Activated CD4-positive, CD25-positive, alpha-beta regulatory T cell (primary cell): ENCODE results near the gene SHROOM1.
"Not testable (repeated sequence)": the region's sequence is repeated elsewhere in the genome, so short reads cannot be mapped to it uniquely, and the experiment has no call there.

ENCODE experiments used
- DNase-seq, 4 experiments: peaks; one replicate each; lab custom pipeline; 2025; lab: John Stamatoyannopoulos, UW

The SHROOM1 gene

GRCh38 chr5:132830436-132831094 lies at the start of gene SHROOM1:
Gene SHROOM1 (minus strand): TSS chr5:132830647. CDS start chr5:132826140, 4,507 bp downstream.
- DNase-seq = no peak

- DNase-seq = no peak
Measured at GRCh38 chr5:132877938-132878337, 47.5 kb upstream of the SHROOM1 start.

GRCh38 chr5:132877466-132877865 lies 47.0 kb upstream of the SHROOM1 start:
- DNase-seq = no peak

GRCh38 chr5:132876020-132876759 lies 45.7 kb upstream of the SHROOM1 start:
- DNase-seq = no peak

- no peak for DNase-seq
Measured at GRCh38 chr5:132873930-132874271, 43.5 kb upstream of the SHROOM1 start.

- no peak for DNase-seq
Measured at GRCh38 chr5:132873119-132873929, 42.9 kb upstream of the SHROOM1 start, which contains the start of gene LEAP2. Gene LEAP2 (plus strand): TSS chr5:132873668. CDS start chr5:132873695, 27 bp downstream.

- DNase-seq = no peak
Measured at GRCh38 chr5:132872788-132873118, 42.3 kb upstream of the SHROOM1 start.

- DNase-seq = no peak
Measured at GRCh38 chr5:132871459-132872284, 41.2 kb upstream of the SHROOM1 start.

GRCh38 chr5:132870801-132871200 lies 40.4 kb upstream of the SHROOM1 start:
- DNase-seq = no peak

- DNase-seq = no peak
Measured at GRCh38 chr5:132868754-132869153, 38.3 kb upstream of the SHROOM1 start.

- no peak for DNase-seq
Measured at GRCh38 chr5:132867046-132867451, 36.6 kb upstream of the SHROOM1 start.

- peak; percentile 69 to 84 (median 76) for DNase-seq
Measured at GRCh38 chr5:132866342-132867045, 36.0 kb upstream of the SHROOM1 start, which contains the start of the genes GDF9 and UQCRQ. Gene GDF9 (minus strand): TSS chr5:132866469. CDS start chr5:132864533, 1,936 bp downstream. Gene UQCRQ (plus strand): TSS chr5:132866642. CDS start chr5:132866882, 240 bp downstream.

- no peak for DNase-seq
Measured at GRCh38 chr5:132865668-132866341, 35.4 kb upstream of the SHROOM1 start.

GRCh38 chr5:132860742-132861141 lies 30.3 kb upstream of the SHROOM1 start:
- no peak for DNase-seq

- no peak for DNase-seq
Measured at GRCh38 chr5:132859889-132860437, 29.5 kb upstream of the SHROOM1 start.

GRCh38 chr5:132856011-132856410 lies 25.6 kb upstream of the SHROOM1 start:
- DNase-seq = no peak

GRCh38 chr5:132854992-132855391 lies 24.5 kb upstream of the SHROOM1 start:
- not testable (repeated sequence) for DNase-seq

- no peak for DNase-seq
Measured at GRCh38 chr5:132854301-132854700, 23.9 kb upstream of the SHROOM1 start.

GRCh38 chr5:132853790-132854189 lies 23.3 kb upstream of the SHROOM1 start:
- DNase-seq = no peak

- DNase-seq = no peak
Measured at GRCh38 chr5:132853323-132853722, 22.9 kb upstream of the SHROOM1 start.
